Type B pancreatic cell (in vitro differentiated cells): ENCODE results near the gene GLIPR1L2. TPM values are rescaled to one million over a fixed set of nuclear protein-coding genes. Genes with fewer than 3 reads are reported as not detected.

Experiments
- DNase-seq: peaks from one replicate; pipeline ENCODE4 v3.0.0; 2021; ENCODE audit warnings: mixed read lengths; ENCODE audit not compliant: unreplicated experiment; ENCODE audit errors: extremely low spot score
- H3K27ac Mint-ChIP-seq: 2 replicates; pipeline ENCODE4 v1.8.0; 2021; ENCODE audit warnings: mild to moderate bottlenecking, mixed read lengths
- H3K27me3 Mint-ChIP-seq: 2 replicates; pipeline ENCODE4 v1.8.0; 2021; ENCODE audit warnings: mixed read lengths
- H3K36me3 Mint-ChIP-seq: 2 replicates; pipeline ENCODE4 v1.8.0; 2021; ENCODE audit warnings: mixed read lengths
- H3K4me1 Mint-ChIP-seq: one replicate; pipeline ENCODE4 v1.8.0; 2021; ENCODE audit warnings: mixed read lengths; ENCODE audit not compliant: unreplicated experiment
- H3K4me3 Mint-ChIP-seq: 2 replicates; pipeline ENCODE4 v1.8.0; 2021; ENCODE audit warnings: mild to moderate bottlenecking, mixed read lengths
- H3K9me3 Mint-ChIP-seq: 2 replicates; pipeline ENCODE4 v1.8.0; 2021; ENCODE audit warnings: mixed read lengths
- total RNA-seq: library from RNA; stranded (reverse); gene quantifications from 2 replicates; pipeline ENCODE4 v1.2.1, GENCODE V29; 2021; ENCODE audit warnings: low replicate concordance
- TF ChIP-seq, protein P1 (sequence below): fragments of 200-600 bp; sonication (generic); conservative IDR thresholded peaks from 2 replicates; pipeline ENCODE4 v1.5.0; 2021; ENCODE audit warnings: antibody characterized with exemption, mild to moderate bottlenecking

The GLIPR1L2 gene
- total RNA-seq, 1 donor from 2014 or later, result 0.77 TPM

DNA sequence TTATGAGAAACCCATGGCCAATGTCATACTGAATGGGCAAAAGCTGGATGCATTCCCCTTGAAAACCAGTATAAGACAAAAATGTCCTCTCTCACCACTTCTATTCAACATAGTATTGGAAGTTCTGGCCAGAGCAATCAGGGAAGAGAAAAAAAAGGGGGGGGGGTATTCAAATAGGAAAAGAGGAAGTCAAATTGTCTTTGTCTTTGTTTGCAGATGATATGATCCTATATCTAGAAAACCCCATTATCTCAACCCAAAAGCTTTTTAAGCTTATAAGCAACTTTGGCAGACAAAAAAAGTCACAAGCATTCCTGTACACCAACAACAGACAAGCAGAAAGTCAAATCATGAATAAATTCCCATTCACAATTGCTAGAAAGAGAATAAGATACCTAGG lies 36.9 kb upstream of the GLIPR1L2 start:
- Mint-ChIP-seq H3K9me3 (peaks cover 10% of the 10 kb centered on the region), H3K27me3 (no peaks in the 10 kb centered on the region), H3K36me3 (no peaks in the 10 kb centered on the region), H3K4me1 (no peaks in the 10 kb centered on the region), H3K4me3 (no peak overlapping the region), H3K27ac (no peak overlapping the region)
- TF ChIP-seq, protein P1, sequence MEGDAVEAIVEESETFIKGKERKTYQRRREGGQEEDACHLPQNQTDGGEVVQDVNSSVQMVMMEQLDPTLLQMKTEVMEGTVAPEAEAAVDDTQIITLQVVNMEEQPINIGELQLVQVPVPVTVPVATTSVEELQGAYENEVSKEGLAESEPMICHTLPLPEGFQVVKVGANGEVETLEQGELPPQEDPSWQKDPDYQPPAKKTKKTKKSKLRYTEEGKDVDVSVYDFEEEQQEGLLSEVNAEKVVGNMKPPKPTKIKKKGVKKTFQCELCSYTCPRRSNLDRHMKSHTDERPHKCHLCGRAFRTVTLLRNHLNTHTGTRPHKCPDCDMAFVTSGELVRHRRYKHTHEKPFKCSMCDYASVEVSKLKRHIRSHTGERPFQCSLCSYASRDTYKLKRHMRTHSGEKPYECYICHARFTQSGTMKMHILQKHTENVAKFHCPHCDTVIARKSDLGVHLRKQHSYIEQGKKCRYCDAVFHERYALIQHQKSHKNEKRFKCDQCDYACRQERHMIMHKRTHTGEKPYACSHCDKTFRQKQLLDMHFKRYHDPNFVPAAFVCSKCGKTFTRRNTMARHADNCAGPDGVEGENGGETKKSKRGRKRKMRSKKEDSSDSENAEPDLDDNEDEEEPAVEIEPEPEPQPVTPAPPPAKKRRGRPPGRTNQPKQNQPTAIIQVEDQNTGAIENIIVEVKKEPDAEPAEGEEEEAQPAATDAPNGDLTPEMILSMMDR, result no peak
- DNase-seq, result no peak

DNA sequence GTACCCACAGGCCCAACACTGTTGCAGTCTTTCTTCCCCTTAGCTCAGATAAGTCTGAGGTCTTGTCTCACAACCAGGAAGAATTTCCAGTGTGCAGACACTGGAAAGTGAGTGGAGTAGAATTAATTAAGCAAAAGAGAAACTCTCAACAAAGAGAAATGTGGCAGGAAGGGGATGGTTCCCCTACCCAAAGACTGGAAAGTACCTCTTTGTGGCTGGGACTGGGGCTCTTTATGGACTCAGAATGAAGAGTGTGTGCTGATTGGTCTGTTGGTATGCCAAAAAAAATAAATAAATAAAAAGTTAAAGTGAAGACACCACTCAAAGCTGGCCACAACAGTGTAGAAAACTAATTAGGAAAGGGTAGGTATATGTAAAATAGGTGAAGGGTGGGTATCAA lies 30.0 kb upstream of the GLIPR1L2 start:
- H3K27ac Mint-ChIP-seq, result no peak overlapping the region
- no peak for DNase-seq
- H3K27me3 Mint-ChIP-seq, result no peaks in the 10 kb centered on the region
- no peaks in the 10 kb centered on the region for H3K4me1 Mint-ChIP-seq
- no peaks in the 10 kb centered on the region for H3K9me3 Mint-ChIP-seq
- TF ChIP-seq, protein P1, result no peak
- no peaks in the 10 kb centered on the region for H3K36me3 Mint-ChIP-seq
- H3K4me3 Mint-ChIP-seq, result no peak overlapping the region

DNA sequence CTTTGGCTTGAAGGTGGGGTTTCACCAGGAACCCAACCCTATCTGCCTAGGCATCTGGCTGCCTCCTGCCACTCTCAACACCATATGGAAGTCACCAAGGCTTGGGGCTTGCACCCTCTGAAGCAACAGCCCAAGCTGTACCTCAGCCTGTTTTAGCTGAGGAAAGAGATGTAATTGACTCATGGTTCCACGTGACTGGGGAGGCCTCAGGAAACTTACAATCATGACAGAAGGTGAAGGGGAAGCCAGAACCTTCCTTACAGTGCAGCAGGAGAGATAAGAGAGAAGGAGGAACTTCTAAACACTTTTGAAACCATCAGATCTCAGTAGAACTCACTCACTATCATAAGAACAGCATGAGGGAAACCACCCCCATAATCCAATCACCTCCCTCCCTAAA lies 29.5 kb upstream of the GLIPR1L2 start:
- Mint-ChIP-seq H3K4me1 (no peaks in the 10 kb centered on the region), H3K27me3 (no peaks in the 10 kb centered on the region), H3K4me3 (no peak overlapping the region), H3K27ac (no peak overlapping the region), H3K36me3 (no peaks in the 10 kb centered on the region), H3K9me3 (no peaks in the 10 kb centered on the region)
- TF ChIP-seq, protein P1, result no peak
- DNase-seq, result no peak

DNA sequence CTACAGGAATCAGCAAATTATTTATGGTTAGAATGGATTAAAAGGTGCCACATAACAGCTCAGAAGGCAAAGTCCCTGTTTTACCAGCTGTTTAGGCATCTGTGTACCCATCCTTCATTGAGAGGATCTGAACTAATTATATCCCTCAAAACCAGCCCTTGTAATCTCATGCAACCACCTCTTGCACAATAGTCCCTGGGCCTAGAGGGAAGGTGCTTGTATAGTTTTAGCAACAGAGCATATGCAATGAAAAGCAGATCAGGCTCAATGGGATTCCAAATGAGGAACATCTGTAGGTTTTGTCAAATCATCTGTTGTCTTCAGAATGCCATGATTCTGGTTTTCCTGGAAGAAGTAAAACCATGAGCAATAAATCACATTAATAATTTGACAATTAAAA lies 26.0 kb upstream of the GLIPR1L2 start:
- H3K9me3 Mint-ChIP-seq, result no peaks in the 10 kb centered on the region
- no peaks in the 10 kb centered on the region for H3K4me1 Mint-ChIP-seq
- H3K36me3 Mint-ChIP-seq, result no peaks in the 10 kb centered on the region
- TF ChIP-seq, protein P1, result no peak
- H3K27me3 Mint-ChIP-seq, result no peaks in the 10 kb centered on the region
- no peak overlapping the region for H3K4me3 Mint-ChIP-seq
- no peak for DNase-seq
- H3K27ac Mint-ChIP-seq, result no peak overlapping the region

DNA sequence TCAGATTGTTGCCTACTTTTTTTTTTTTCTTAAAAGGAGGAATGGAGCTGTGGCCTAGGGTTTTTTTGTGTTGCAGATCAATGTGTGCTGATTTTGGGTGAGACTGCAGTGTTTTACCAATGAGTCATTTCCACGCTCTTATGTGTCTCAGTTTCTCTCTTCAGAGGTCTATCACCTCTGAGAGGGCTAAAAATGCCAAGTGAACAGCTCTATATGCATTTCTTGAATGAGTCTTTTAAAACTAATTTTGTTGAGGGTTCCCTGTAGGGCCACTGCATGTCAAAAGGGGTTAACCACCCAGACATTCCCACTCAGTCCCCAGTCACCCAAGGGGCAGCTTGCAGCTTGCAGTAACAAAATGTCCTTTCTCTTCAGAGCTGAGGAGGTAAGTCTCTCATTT lies 24.3 kb upstream of the GLIPR1L2 start:
- no peak for DNase-seq
- Mint-ChIP-seq H3K27me3 (no peaks in the 10 kb centered on the region), H3K9me3 (no peaks in the 10 kb centered on the region), H3K4me1 (no peaks in the 10 kb centered on the region), H3K4me3 (no peak overlapping the region), H3K36me3 (no peaks in the 10 kb centered on the region), H3K27ac (no peak overlapping the region)
- TF ChIP-seq, protein P1, result no peak

DNA sequence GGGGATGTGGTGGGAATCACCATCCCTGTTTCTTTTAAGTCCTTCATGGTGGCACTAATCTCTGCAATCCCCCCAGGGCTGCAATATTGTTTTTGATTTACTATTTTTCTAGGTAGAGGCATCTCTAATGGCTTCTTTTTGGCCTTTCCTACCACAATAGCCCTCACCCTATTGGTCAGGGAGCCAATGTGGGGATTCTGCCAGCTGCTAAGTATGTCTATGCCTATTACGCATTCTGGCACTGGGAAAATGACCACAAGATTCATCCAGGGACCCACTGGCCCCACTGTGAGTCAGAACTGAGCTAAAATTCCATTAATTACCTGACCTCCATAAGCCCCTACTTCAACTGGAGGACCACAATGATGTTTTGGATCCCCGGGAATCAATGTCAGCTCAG lies 15.9 kb upstream of the GLIPR1L2 start:
- Mint-ChIP-seq H3K27me3 (no peaks in the 10 kb centered on the region), H3K36me3 (peaks cover 3% of the 10 kb centered on the region), H3K4me1 (no peaks in the 10 kb centered on the region), H3K4me3 (no peak overlapping the region), H3K9me3 (no peaks in the 10 kb centered on the region), H3K27ac (no peak overlapping the region)
- TF ChIP-seq, protein P1, result no peak
- DNase-seq, result no peak
